HCT116 (cell line): ENCODE measurements around the gene PRKN. TPM values are rescaled to one million over a fixed set of nuclear protein-coding genes. Genes with fewer than 3 reads are reported as not detected.

ENCODE experiments used
- ATAC-seq: fragments of 200-7000 bp; cut with Tn5 transposase; 2 replicates; pipeline ENCODE4 v1.9.1; 2020; ENCODE audit warnings: mild to moderate bottlenecking, moderate library complexity
- BruUV-seq: library from RNA; stranded (reverse); fragments of 400-500 nt; replicated peaks from 2 replicates; lab custom pipeline; 2021; lab: Mats Ljungman, UMichigan
- CTCF ChIA-PET: fragments of 300-600 bp; sonication (Branson Sonifier 250); formaldehyde crosslinking; loops from one replicate; lab custom pipeline; 2021; ENCODE audit warnings: antibody characterized with exemption; lab: Charles Lee
- POLR2A ChIA-PET: fragments of 300-600, 350-600 bp; sonication (Branson Sonifier 250); formaldehyde crosslinking; loops from one replicate; lab custom pipeline; 2021; ENCODE audit warnings: antibody characterized with exemption; lab: Charles Lee
- RAD21 ChIA-PET, 2 experiments: fragments of 300-600 bp; sonication (Branson Sonifier 250); formaldehyde crosslinking; loops; one replicate each; lab custom pipeline; 2023; ENCODE audit warnings: low total read pairs in 2 of 2; ENCODE audit not compliant: uncharacterized antibody in 2 of 2, unreplicated experiment in 2 of 2, low non-redundant PET in 1 of 2; lab: Charles Lee
- DNase-seq: peaks from one replicate; pipeline ENCODE4 v3.0.0-alpha.2; 2010; ENCODE audit warnings: low read depth, low spot score
- H2AFZ ChIP-seq: fragments of 200-600 bp; shearing (Covaris generic), sonication (generic); 2 replicates; pipeline ENCODE4 v1.6.1; 2017; ENCODE audit warnings: low read depth, mixed run types, mixed read lengths, antibody characterized with exemption, low read length; ENCODE audit not compliant: poor library complexity, severe bottlenecking
- H3K27ac ChIP-seq: 2 replicates; pipeline ENCODE4 v1.5.1; 2012; ENCODE audit warnings: low read depth, low read length
- H3K27me3 ChIP-seq: fragments of 200-600 bp; sonication (generic); 2 replicates; pipeline ENCODE4 v1.6.1; 2016; ENCODE audit warnings: mixed run types, low read length, mixed read lengths; ENCODE audit not compliant: insufficient read depth
- H3K36me3 ChIP-seq, 2 experiments: fragments of 200-500 bp in 1 of 2; fragments of 200-600 bp in 1 of 2; sonication (Bioruptor generic) in 1 of 2; sonication (generic) in 1 of 2; 2 replicates each; pipeline versions ENCODE4 v1.5.1 to v1.6.1; 2014 to 2016; ENCODE audit warnings: low read length in 2 of 2, inconsistent platforms in 1 of 2, mixed read lengths in 1 of 2, mixed run types in 1 of 2; ENCODE audit not compliant: insufficient read depth in 2 of 2, control insufficient read depth in 1 of 2
- H3K4me1 ChIP-seq, 2 experiments: fragments of 200-600 bp in 1 of 2; sonication (generic) in 1 of 2; 2 replicates each; pipeline versions ENCODE4 v1.5.1 to v1.6.1; 2012 to 2017; ENCODE audit warnings: low read length in 2 of 2, inconsistent platforms in 1 of 2, mild to moderate bottlenecking in 1 of 2, mixed read lengths in 1 of 2, mixed run types in 1 of 2, moderate library complexity in 1 of 2; ENCODE audit not compliant: insufficient read depth in 2 of 2, control insufficient read depth in 1 of 2
- H3K4me2 ChIP-seq: fragments of 200-600 bp; sonication (generic); 2 replicates; pipeline ENCODE4 v1.6.1; 2017; ENCODE audit warnings: mixed run types, low read length, mixed read lengths
- H3K4me3 ChIP-seq, 2 experiments: fragments of 200-600 bp in 1 of 2; sonication (generic) in 1 of 2; replicated peaks in 1 of 2; 2 replicates each; pipeline ENCODE4 v1.5.1; 2011 to 2016; ENCODE audit warnings: low read length in 2 of 2, control low read depth in 1 of 2, low read depth in 1 of 2, mild to moderate bottlenecking in 1 of 2, mixed read lengths in 1 of 2, mixed run types in 1 of 2
- H3K79me2 ChIP-seq: fragments of 200-600 bp; sonication (generic); 2 replicates; pipeline ENCODE4 v1.6.1; 2017; ENCODE audit warnings: mild to moderate bottlenecking, mixed run types, low read length, moderate library complexity, mixed read lengths; ENCODE audit not compliant: insufficient read depth
- H3K9ac ChIP-seq: fragments of 200-600 bp; sonication (generic); 2 replicates; pipeline ENCODE4 v1.6.1; 2016; ENCODE audit warnings: low read length, mixed read lengths
- H3K9me2 ChIP-seq: fragments of 200-600 bp; sonication (generic), shearing (Covaris generic); 2 replicates; pipeline ENCODE4 v1.6.1; 2017; ENCODE audit warnings: mixed run types, mild to moderate bottlenecking, moderate library complexity; ENCODE audit not compliant: insufficient read depth
- H3K9me3 ChIP-seq, 2 experiments: fragments of 200-500 bp in 1 of 2; fragments of 200-600 bp in 1 of 2; sonication (Bioruptor generic) in 1 of 2; sonication (generic) in 1 of 2; 2 replicates each; pipeline ENCODE4 v1.6.1; 2014 to 2017; ENCODE audit warnings: low read length in 2 of 2, mixed read lengths in 2 of 2, inconsistent platforms in 1 of 2, low read depth in 1 of 2, mild to moderate bottlenecking in 1 of 2, mixed run types in 1 of 2, moderate library complexity in 1 of 2; ENCODE audit not compliant: control insufficient read depth in 1 of 2, insufficient read depth in 1 of 2
- H4K20me1 ChIP-seq: fragments of 200-600 bp; sonication (generic), shearing (Covaris generic); 2 replicates; pipeline ENCODE4 v1.6.1; 2017; ENCODE audit warnings: mixed run types, mild to moderate bottlenecking, moderate library complexity; ENCODE audit not compliant: insufficient read depth
- CBX3 ChIP-seq: IDR thresholded peaks from 2 replicates; pipeline ENCODE4 v1.6.1; 2012; ENCODE audit warnings: low read depth
- ELF1 ChIP-seq: IDR thresholded peaks from 2 replicates; pipeline ENCODE4 v1.6.1; 2012; ENCODE audit warnings: low read depth, borderline replicate concordance
- JUND ChIP-seq: IDR thresholded peaks from 2 replicates; pipeline ENCODE4 v1.6.1; 2012
- POLR2AphosphoS5 ChIP-seq: IDR thresholded peaks from 2 replicates; pipeline ENCODE4 v1.6.1; 2011; ENCODE audit warnings: mild to moderate bottlenecking, low read depth, low read length, moderate library complexity
- RAD21 ChIP-seq: IDR thresholded peaks from 2 replicates; pipeline ENCODE4 v1.6.1; 2012; ENCODE audit warnings: low read depth, mild to moderate bottlenecking
- SP1 ChIP-seq: IDR thresholded peaks from 2 replicates; pipeline ENCODE4 v1.6.1; 2012; ENCODE audit warnings: low read depth
- YY1 ChIP-seq: IDR thresholded peaks from 2 replicates; pipeline ENCODE4 v1.6.1; 2011; ENCODE audit warnings: low read length, low read depth, moderate library complexity, mild to moderate bottlenecking; ENCODE audit not compliant: insufficient replicate concordance; ENCODE audit errors: extremely low read depth
- ZNF274 ChIP-seq: fragments of 200-500 bp; sonication (Bioruptor generic); IDR thresholded peaks from 2 replicates; pipeline ENCODE4 v1.6.1; 2014; ENCODE audit warnings: mild to moderate bottlenecking, low read depth, low read length, inconsistent platforms
- intact Hi-C: fragments of 100-400 bp; cut with micrococcal nuclease; formaldehyde crosslinking; loops from 2 replicates; pipeline ENCODE4 v1.10.0; 2022
- total RNA-seq: library from RNA; stranded (reverse); gene quantifications from one replicate; pipeline ENCODE4 v1.2.1, GENCODE V29; 2021; ENCODE audit not compliant: unreplicated experiment
- TF ChIP-seq, protein P1 (sequence below): IDR thresholded peaks from 2 replicates; pipeline ENCODE4 v1.6.1; 2012
- TF ChIP-seq, protein P2 (sequence below): IDR thresholded peaks from 2 replicates; pipeline ENCODE4 v1.6.1; 2011; ENCODE audit warnings: mild to moderate bottlenecking, low read length, moderate library complexity; ENCODE audit not compliant: insufficient replicate concordance; ENCODE audit errors: extremely low read depth
- TF ChIP-seq, protein P3 (sequence below): IDR thresholded peaks from 2 replicates; pipeline ENCODE4 v1.6.1; 2012; ENCODE audit warnings: low read depth
- TF ChIP-seq, protein P4 (sequence below), 3 experiments: fragments of 200-600 bp in 1 of 3; sonication (generic) in 1 of 3; IDR thresholded peaks in 2 of 3; conservative IDR thresholded peaks in 1 of 3; 2 replicates each; pipeline ENCODE4 v1.5.1; 2012 to 2017; ENCODE audit warnings: low read depth in 2 of 3, low read length in 2 of 3, antibody characterized with exemption in 1 of 3, borderline replicate concordance in 1 of 3, control low read depth in 1 of 3, mild to moderate bottlenecking in 1 of 3, mixed read lengths in 1 of 3, mixed run types in 1 of 3, moderate library complexity in 1 of 3; ENCODE audit not compliant: insufficient read depth in 1 of 3

The PRKN gene
- total RNA-seq, 1 experiment from 2014 or later: 2.6 TPM

DNA sequence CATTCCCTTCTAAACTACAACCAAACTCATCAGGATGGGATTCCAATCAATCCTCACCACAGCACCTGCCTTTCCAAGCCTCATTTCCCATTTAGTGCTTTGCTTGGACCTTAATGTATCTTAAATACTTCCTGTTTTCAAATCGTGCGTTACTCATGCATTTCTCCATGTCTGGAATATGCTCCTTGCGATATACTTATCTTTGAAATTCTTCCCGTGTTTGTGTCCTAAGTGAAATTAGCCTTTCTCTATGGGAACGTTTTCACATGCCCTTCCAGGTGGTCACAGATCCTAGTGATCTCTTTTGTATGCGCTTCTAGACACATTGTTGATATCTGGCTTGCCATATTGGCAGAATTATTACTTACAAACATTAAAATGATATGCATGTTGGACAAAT lies 833.1 kb downstream of the PRKN start:
- no peak for DNase-seq
- Histone ChIP-seq H3K4me2 (no peak overlapping the region), H3K79me2 (no peaks in the 10 kb centered on the region), H3K4me1 (no peaks in the 10 kb centered on the region), H3K4me3 (no peak overlapping the region), H3K27me3 (peaks cover 23% of the 10 kb centered on the region), H3K36me3 (no peaks in the 10 kb centered on the region), H3K9ac (no peak overlapping the region), H3K9me2 (no peaks in the 10 kb centered on the region), H2AFZ (no peak overlapping the region)
- BruUV-seq: no TSS peak
- intact Hi-C loops: no loop called here
- CTCF ChIA-PET: no interaction called here
- no peak for ATAC-seq
- TF ChIP-seq ZNF274: no peak
- TF ChIP-seq CBX3: no peak
- no peak for TF ChIP-seq JUND
- TF ChIP-seq, protein P1, sequence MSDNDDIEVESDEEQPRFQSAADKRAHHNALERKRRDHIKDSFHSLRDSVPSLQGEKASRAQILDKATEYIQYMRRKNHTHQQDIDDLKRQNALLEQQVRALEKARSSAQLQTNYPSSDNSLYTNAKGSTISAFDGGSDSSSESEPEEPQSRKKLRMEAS: no peak
- TF ChIP-seq, all 23 proteins: peak for 0
- no peaks in the 10 kb centered on the region for H4K20me1 ChIP-seq
- ChIA-PET RAD21 (no interaction called here), POLR2A (no interaction called here)
- no peak overlapping the region for H3K27ac ChIP-seq
- H3K9me3 ChIP-seq: no peaks in the 10 kb centered on the region

DNA sequence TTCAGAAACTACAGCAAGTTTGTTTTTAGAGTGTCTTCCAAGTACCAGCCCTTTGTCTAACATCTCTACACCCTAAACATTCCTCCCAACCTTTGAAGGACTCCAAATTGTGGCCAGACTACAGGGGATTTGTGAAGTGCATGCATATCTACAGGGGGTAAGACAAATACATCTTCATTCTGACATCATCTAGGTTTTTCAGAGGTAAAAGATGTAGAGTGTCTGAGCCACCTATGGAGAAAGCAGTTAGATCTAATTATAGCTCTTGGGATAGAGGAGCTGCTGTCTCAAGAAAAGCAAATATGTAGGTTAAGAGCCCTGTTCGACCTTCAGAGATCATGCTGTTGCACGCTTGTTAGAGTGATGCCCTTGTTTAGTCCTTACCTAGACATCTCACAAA lies 836.0 kb downstream of the PRKN start:
- Histone ChIP-seq H3K9me2 (no peaks in the 10 kb centered on the region), H4K20me1 (no peaks in the 10 kb centered on the region), H3K27me3 (peaks cover 23% of the 10 kb centered on the region), H3K4me2 (no peak overlapping the region), H3K79me2 (no peaks in the 10 kb centered on the region), H3K4me1 (no peaks in the 10 kb centered on the region), H3K36me3 (no peaks in the 10 kb centered on the region), H3K9me3 (no peaks in the 10 kb centered on the region), H2AFZ (no peak overlapping the region)
- ATAC-seq (no peak), DNase-seq (no peak)
- intact Hi-C loops: no loop called here
- POLR2A ChIA-PET: no interaction called here
- BruUV-seq: no TSS peak
- CTCF ChIA-PET: no interaction called here
- TF ChIP-seq, protein P2, sequence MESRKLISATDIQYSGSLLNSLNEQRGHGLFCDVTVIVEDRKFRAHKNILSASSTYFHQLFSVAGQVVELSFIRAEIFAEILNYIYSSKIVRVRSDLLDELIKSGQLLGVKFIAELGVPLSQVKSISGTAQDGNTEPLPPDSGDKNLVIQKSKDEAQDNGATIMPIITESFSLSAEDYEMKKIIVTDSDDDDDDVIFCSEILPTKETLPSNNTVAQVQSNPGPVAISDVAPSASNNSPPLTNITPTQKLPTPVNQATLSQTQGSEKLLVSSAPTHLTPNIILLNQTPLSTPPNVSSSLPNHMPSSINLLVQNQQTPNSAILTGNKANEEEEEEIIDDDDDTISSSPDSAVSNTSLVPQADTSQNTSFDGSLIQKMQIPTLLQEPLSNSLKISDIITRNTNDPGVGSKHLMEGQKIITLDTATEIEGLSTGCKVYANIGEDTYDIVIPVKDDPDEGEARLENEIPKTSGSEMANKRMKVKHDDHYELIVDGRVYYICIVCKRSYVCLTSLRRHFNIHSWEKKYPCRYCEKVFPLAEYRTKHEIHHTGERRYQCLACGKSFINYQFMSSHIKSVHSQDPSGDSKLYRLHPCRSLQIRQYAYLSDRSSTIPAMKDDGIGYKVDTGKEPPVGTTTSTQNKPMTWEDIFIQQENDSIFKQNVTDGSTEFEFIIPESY: no peak
- TF ChIP-seq ELF1: no peak
- TF ChIP-seq, protein P3, sequence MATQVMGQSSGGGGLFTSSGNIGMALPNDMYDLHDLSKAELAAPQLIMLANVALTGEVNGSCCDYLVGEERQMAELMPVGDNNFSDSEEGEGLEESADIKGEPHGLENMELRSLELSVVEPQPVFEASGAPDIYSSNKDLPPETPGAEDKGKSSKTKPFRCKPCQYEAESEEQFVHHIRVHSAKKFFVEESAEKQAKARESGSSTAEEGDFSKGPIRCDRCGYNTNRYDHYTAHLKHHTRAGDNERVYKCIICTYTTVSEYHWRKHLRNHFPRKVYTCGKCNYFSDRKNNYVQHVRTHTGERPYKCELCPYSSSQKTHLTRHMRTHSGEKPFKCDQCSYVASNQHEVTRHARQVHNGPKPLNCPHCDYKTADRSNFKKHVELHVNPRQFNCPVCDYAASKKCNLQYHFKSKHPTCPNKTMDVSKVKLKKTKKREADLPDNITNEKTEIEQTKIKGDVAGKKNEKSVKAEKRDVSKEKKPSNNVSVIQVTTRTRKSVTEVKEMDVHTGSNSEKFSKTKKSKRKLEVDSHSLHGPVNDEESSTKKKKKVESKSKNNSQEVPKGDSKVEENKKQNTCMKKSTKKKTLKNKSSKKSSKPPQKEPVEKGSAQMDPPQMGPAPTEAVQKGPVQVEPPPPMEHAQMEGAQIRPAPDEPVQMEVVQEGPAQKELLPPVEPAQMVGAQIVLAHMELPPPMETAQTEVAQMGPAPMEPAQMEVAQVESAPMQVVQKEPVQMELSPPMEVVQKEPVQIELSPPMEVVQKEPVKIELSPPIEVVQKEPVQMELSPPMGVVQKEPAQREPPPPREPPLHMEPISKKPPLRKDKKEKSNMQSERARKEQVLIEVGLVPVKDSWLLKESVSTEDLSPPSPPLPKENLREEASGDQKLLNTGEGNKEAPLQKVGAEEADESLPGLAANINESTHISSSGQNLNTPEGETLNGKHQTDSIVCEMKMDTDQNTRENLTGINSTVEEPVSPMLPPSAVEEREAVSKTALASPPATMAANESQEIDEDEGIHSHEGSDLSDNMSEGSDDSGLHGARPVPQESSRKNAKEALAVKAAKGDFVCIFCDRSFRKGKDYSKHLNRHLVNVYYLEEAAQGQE: no peak
- no peak for TF ChIP-seq ZNF274
- TF ChIP-seq, protein P4, sequence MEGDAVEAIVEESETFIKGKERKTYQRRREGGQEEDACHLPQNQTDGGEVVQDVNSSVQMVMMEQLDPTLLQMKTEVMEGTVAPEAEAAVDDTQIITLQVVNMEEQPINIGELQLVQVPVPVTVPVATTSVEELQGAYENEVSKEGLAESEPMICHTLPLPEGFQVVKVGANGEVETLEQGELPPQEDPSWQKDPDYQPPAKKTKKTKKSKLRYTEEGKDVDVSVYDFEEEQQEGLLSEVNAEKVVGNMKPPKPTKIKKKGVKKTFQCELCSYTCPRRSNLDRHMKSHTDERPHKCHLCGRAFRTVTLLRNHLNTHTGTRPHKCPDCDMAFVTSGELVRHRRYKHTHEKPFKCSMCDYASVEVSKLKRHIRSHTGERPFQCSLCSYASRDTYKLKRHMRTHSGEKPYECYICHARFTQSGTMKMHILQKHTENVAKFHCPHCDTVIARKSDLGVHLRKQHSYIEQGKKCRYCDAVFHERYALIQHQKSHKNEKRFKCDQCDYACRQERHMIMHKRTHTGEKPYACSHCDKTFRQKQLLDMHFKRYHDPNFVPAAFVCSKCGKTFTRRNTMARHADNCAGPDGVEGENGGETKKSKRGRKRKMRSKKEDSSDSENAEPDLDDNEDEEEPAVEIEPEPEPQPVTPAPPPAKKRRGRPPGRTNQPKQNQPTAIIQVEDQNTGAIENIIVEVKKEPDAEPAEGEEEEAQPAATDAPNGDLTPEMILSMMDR (IDR thresholded peaks at IDR 0.05 in 2 of 3, conservative IDR thresholded peaks at IDR 0.05 in 1 of 3; ENCODE audit: borderline replicate concordance in 1 of 3, insufficient read depth in 1 of 3, low read depth in 2 of 3, low read length in 2 of 3): no peak
- no peak for TF ChIP-seq YY1
- no peak for TF ChIP-seq SP1
- no peak for TF ChIP-seq POLR2AphosphoS5
- no peak for TF ChIP-seq RAD21
- TF ChIP-seq, all 23 proteins: peak for 0
- RAD21 ChIA-PET: no interaction called here
- Histone ChIP-seq H3K9ac (no peak overlapping the region), H3K4me3 (no peak overlapping the region), H3K27ac (no peak overlapping the region)
